ENCODE data around the gene HSPA4.

DNA sequence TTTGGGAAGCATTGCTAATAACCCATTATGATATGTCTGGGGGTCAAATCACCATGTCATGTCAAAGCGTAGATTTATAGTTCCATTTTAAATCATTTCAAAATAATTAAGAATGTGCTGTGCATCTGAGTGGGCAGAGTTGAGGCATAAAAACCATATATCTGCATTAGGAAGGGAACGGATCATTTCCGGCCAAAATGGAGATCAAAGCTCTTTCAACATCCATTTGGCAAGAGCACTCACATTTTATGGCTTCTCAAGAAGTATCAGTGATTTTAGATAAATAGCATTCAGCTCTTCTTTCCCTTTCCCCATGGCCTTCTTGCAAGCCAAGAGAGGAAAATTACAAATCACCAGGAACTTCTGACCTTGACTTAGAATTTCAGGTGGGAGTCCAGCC is 89.9 kb downstream of the HSPA4 start:
- no peak for TF ChIP-seq POLR2AphosphoS5 (IDR thresholded peaks at IDR 0.05)
- no peak for TF ChIP-seq POLR2A (IDR thresholded peaks at IDR 0.05)
- TF ChIP-seq, protein P1, sequence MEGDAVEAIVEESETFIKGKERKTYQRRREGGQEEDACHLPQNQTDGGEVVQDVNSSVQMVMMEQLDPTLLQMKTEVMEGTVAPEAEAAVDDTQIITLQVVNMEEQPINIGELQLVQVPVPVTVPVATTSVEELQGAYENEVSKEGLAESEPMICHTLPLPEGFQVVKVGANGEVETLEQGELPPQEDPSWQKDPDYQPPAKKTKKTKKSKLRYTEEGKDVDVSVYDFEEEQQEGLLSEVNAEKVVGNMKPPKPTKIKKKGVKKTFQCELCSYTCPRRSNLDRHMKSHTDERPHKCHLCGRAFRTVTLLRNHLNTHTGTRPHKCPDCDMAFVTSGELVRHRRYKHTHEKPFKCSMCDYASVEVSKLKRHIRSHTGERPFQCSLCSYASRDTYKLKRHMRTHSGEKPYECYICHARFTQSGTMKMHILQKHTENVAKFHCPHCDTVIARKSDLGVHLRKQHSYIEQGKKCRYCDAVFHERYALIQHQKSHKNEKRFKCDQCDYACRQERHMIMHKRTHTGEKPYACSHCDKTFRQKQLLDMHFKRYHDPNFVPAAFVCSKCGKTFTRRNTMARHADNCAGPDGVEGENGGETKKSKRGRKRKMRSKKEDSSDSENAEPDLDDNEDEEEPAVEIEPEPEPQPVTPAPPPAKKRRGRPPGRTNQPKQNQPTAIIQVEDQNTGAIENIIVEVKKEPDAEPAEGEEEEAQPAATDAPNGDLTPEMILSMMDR (IDR thresholded peaks at IDR 0.05), result no peak
- TF ChIP-seq EP300 (IDR thresholded peaks at IDR 0.05), result no peak
